K562 (cell line): Measurements from ENCODE around the gene RALY. TPM values are rescaled to one million over a fixed set of nuclear protein-coding genes. Genes with fewer than 3 reads are reported as not detected.

Experiments used
- ATAC-seq: fragments of 200-7000 bp; cut with Tn5 transposase; 3 replicates; pipeline ENCODE4 v1.9.1; 2020; ENCODE audit warnings: moderate library complexity
- BruUV-seq: library from RNA; stranded (reverse); fragments of 400-500 nt; replicated peaks from 2 replicates; lab custom pipeline; 2021; lab: Mats Ljungman, UMichigan
- CTCF ChIA-PET: fragments of 300-600 bp; formaldehyde crosslinking; extraction: SDS; loops from one replicate; lab custom pipeline; 2021; ENCODE audit warnings: low intra/inter-chr PET ratio; lab: Yijun Ruan, JAX
- POLR2A ChIA-PET: fragments of 300-600, 350-650 bp; sonication (Branson Sonifier 250); formaldehyde crosslinking; extraction: SDS; loops from one replicate; lab custom pipeline; 2021; ENCODE audit warnings: antibody characterized with exemption, inconsistent platforms; lab: Yijun Ruan, JAX
- DNase-seq, 4 experiments: peaks; one replicate each; pipeline versions ENCODE4 v3.0.0 to v3.0.0-alpha.2; 2011 to 2018; ENCODE audit warnings: low spot score in 3 of 4, mixed read lengths in 3 of 4; ENCODE audit errors: extremely low read depth in 1 of 4
- FAIRE-seq: peaks from 2 replicates; lab custom pipeline; 2011; peaks lifted over from hg19 to GRCh38; lab: Jason Lieb, UNC
- H2AFZ ChIP-seq: 2 replicates; pipeline ENCODE4 v1.6.0; 2011; ENCODE audit warnings: low read depth, low read length, control low read depth, inconsistent platforms
- H3K27ac ChIP-seq: fragments of 200-600 bp; 3 replicates; pipeline ENCODE4 v1.8.0; 2011; ENCODE audit warnings: low read depth, mild to moderate bottlenecking, control low read depth, inconsistent platforms, low read length, moderate library complexity, mixed read lengths; ENCODE audit errors: extremely low read depth
- H3K27me3 ChIP-seq, 2 experiments: fragments of 300-600 bp in 1 of 2; 2 replicates in 1 of 2; 3 replicates in 1 of 2; pipeline versions ENCODE4 v1.6.0 to v1.8.0; 2011; ENCODE audit warnings: inconsistent platforms in 2 of 2, low read length in 2 of 2, mild to moderate bottlenecking in 1 of 2, mixed read lengths in 1 of 2, moderate library complexity in 1 of 2; ENCODE audit not compliant: control insufficient read depth in 2 of 2, insufficient read depth in 2 of 2
- H3K36me3 ChIP-seq: fragments of 300-600 bp; 3 replicates; pipeline ENCODE4 v1.8.0; 2011; ENCODE audit warnings: mild to moderate bottlenecking, low read length, inconsistent platforms; ENCODE audit not compliant: control insufficient read depth, insufficient read depth
- H3K4me1 ChIP-seq, 2 experiments: fragments of 200-600 bp in 1 of 2; replicated peaks in 1 of 2; 2 replicates in 1 of 2; 3 replicates in 1 of 2; pipeline versions ENCODE4 v1.5.1 to v1.8.0; 2011; ENCODE audit warnings: inconsistent platforms in 2 of 2, low read length in 2 of 2, mild to moderate bottlenecking in 1 of 2, mixed read lengths in 1 of 2, moderate library complexity in 1 of 2; ENCODE audit not compliant: control insufficient read depth in 2 of 2, insufficient read depth in 2 of 2
- H3K4me2 ChIP-seq: 2 replicates; pipeline ENCODE4 v1.6.1; 2011; ENCODE audit warnings: low read length, control low read depth, inconsistent platforms, mixed read lengths; ENCODE audit not compliant: insufficient read depth
- H3K4me3 ChIP-seq: fragments of 200-600 bp; sonication (generic), shearing (Covaris generic); 2 replicates; pipeline ENCODE4 v1.5.1; 2016; ENCODE audit warnings: control low read depth, inconsistent platforms
- H3K79me2 ChIP-seq: fragments of 200-600 bp; 3 replicates; pipeline ENCODE4 v1.8.0; 2011; ENCODE audit warnings: low read length, inconsistent platforms; ENCODE audit not compliant: control insufficient read depth, insufficient read depth
- H3K9ac ChIP-seq, 2 experiments: 2 replicates each; pipeline versions ENCODE4 v1.6.0 to v1.6.1; 2011; ENCODE audit warnings: low read depth in 2 of 2, low read length in 2 of 2, control low read depth in 1 of 2, inconsistent platforms in 1 of 2, mild to moderate bottlenecking in 1 of 2, mixed read lengths in 1 of 2; ENCODE audit not compliant: insufficient read depth in 1 of 2
- H3K9me1 ChIP-seq: one replicate; pipeline ENCODE4 v1.6.0; 2011; ENCODE audit warnings: inconsistent platforms, mild to moderate bottlenecking, low read length, moderate library complexity; ENCODE audit not compliant: control insufficient read depth, insufficient read depth
- H3K9me3 ChIP-seq: replicated peaks from 2 replicates; pipeline ENCODE4 v1.5.1; 2011; ENCODE audit warnings: low read depth, low read length, inconsistent platforms; ENCODE audit not compliant: control insufficient read depth, insufficient read depth
- H4K20me1 ChIP-seq: replicated peaks from 2 replicates; pipeline ENCODE4 v1.6.1; 2011; ENCODE audit warnings: low read length, inconsistent platforms, mixed read lengths; ENCODE audit not compliant: control insufficient read depth, insufficient read depth
- CC2D1A ChIP-seq: fragments of 450-650 bp; IDR thresholded peaks from 2 replicates; pipeline ENCODE4 v1.6.1; 2017; ENCODE audit warnings: mild to moderate bottlenecking
- RAD21 ChIP-seq, 2 experiments: fragments of 250-450 bp in 1 of 2; fragments of 450-650 bp in 1 of 2; sonication (Bioruptor Pico) in 1 of 2; formaldehyde crosslinking in 1 of 2; IDR thresholded peaks in 1 of 2; conservative IDR thresholded peaks in 1 of 2; 2 replicates each; pipeline versions ENCODE4 v1.4.0 to v1.8.0; 2020 to 2022; ENCODE audit warnings: mild to moderate bottlenecking in 2 of 2, moderate library complexity in 1 of 2
- SMAD1 ChIP-seq: fragments of 150-350 bp; IDR thresholded peaks from 2 replicates; pipeline ENCODE4 v1.6.1; 2014; ENCODE audit warnings: low read length, low read depth; ENCODE audit not compliant: partially characterized antibody
- SPI1 ChIP-seq: IDR thresholded peaks from 2 replicates; pipeline ENCODE4 v1.6.1; 2011; ENCODE audit warnings: low read depth, low read length, control low read depth, borderline replicate concordance
- ZNF584 ChIP-seq: fragments of 200-800 bp; sonication (Bioruptor generic); IDR thresholded peaks from 2 replicates; pipeline ENCODE4 v1.6.1; 2016; ENCODE audit warnings: low read depth, mild to moderate bottlenecking, missing genetic modification characterization, missing compliant biosample characterization
- WGBS: fragments of 100-300 bp; shearing (Covaris generic); methylation state at CpG from one replicate; pipeline ENCODE4 v1.1.6; 2016; ENCODE audit warnings: low coverage, mixed read lengths; ENCODE audit not compliant: insufficient coverage; ENCODE audit errors: missing lambda C conversion rate; 5-methylcytosine and 5-hydroxymethylcytosine counted together
- in situ Hi-C: fragments of 300-500 bp; cut with MboI; formaldehyde crosslinking; loops from 4 replicates; pipeline ENCODE4 v1.15.0; 2018; ENCODE audit warnings: inconsistent platforms, mixed read lengths
- intact Hi-C: fragments of 100-400 bp; cut with micrococcal nuclease; formaldehyde crosslinking; loops from 2 replicates; pipeline ENCODE4 v1.14.2; 2022
- polyA plus RNA-seq, 8 experiments: library from polyadenylated mRNA; depleted of rRNA in 4 of 8; stranded (reverse) in 5 of 8; unstranded in 3 of 8; fragments of >200 nt; fragmentation: Nextera tagmentation in 2 of 8; fragmentation: Illumina TruSeq in 1 of 8; extraction: Ambion mirVana in 2 of 8; extraction: Trizol in 1 of 8; gene quantifications; 2 replicates each; pipeline versions ENCODE4 v1.2.1 to v1.2.3, GENCODE V29; 2011 to 2014; ENCODE audit warnings: inconsistent platforms in 1 of 8, missing spikeins in 1 of 8
- total RNA-seq, 7 experiments: library from RNA; depleted of rRNA in 6 of 7; stranded (reverse); fragments of >200 nt in 6 of 7; fragmentation: Illumina TruSeq in 2 of 7; extraction: Trizol in 2 of 7; gene quantifications; 2 replicates each; pipeline versions ENCODE4 v1.2.1 to v1.2.3, GENCODE V29; 2011 to 2021; ENCODE audit warnings: low replicate concordance in 1 of 7
- TF ChIP-seq, protein P1 (sequence below), 2 experiments: fragments of 450-650 bp; formaldehyde crosslinking in 1 of 2; IDR thresholded peaks; 2 replicates each; pipeline versions ENCODE4 v1.4.0 to v1.6.1; 2014 to 2020; ENCODE audit warnings: mild to moderate bottlenecking in 2 of 2, borderline replicate concordance in 1 of 2, low read depth in 1 of 2
- TF ChIP-seq, protein P2 (sequence below), 3 experiments: IDR thresholded peaks in 2 of 3; conservative IDR thresholded peaks in 1 of 3; 2 replicates each; pipeline ENCODE4 v1.5.1; 2011 to 2012; ENCODE audit warnings: low read length in 3 of 3, mild to moderate bottlenecking in 3 of 3, control low read depth in 2 of 3, improper control_type of control experiment in 1 of 3, inconsistent platforms in 1 of 3, low read depth in 1 of 3, mixed read lengths in 1 of 3, moderate library complexity in 1 of 3; ENCODE audit not compliant: insufficient read depth in 2 of 3

The RALY gene
- total and polyA plus RNA-seq, 9 of the 15 experiments (the other 6 are each of a cell fraction or from before 2014, with no cell fraction given): 0.80 to 207 (median 128) TPM

DNA sequence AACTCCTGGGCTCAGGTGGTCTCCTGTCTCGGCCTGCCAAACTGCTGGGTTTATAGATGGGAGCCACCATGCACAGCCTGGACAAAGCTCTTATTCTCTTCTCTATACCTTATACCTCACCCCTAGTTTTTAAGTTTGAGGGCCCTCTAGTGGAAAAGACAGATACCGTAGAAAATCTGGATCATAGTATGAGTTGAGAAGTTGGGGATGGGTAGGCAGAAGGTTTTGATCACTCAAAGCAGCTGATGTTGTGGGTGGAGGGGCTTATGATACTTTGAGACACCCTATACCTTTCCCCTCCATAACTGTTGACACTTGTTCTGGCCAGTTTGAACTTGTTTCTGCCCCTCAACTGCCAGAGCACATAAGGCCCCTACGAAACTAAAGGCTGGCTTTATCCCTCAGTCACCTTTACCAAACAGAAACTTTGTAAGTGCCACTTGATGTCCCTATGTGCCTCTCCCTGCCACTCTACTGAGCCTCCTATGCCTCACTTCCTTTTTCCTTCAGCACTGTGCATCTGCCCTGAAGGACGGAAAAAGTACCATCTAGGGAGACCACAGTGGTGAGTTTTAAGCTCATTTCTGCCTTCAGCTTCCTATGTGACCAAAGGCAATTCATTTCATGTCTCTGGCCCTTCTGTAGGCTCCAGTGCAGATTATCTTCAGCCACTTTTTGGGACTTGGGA, 28.6 kb downstream of the RALY start:
- Histone ChIP-seq H3K9me1 (no peaks in the 10 kb centered on the region), H3K4me3 (no peak overlapping the region), H3K4me1 (peaks cover 4 to 14% of the 10 kb centered on the region in 2 experiments; a peak in 4 of 5 replicates), H3K36me3 (peaks cover 8% of the 10 kb centered on the region), H3K4me2 (no peak overlapping the region), H3K27me3 (no peaks in the 10 kb centered on the region), H3K9me3 (no peaks in the 10 kb centered on the region), H4K20me1 (peaks cover 31% of the 10 kb centered on the region), H2AFZ (no peak overlapping the region), H3K27ac (no peak overlapping the region), H3K79me2 (peaks cover 84% of the 10 kb centered on the region), H3K9ac (no peak overlapping the region)
- DNase-seq (peak in 2 of 4 experiments; percentile 42 to 60), FAIRE-seq (peak; percentile 11), ATAC-seq (peak; percentile 88)
- CTCF ChIA-PET: no interaction called here
- TF ChIP-seq RAD21 (CRISPR knock-in tag; conservative IDR thresholded peaks at IDR 0.05 in 1 of 2, IDR thresholded peaks at IDR 0.05 in 1 of 2) (peak in 1 of 2 experiments; percentile 65; a peak in 2 of 4 replicates), SMAD1 (no peak), SPI1 (0 out of 2 replicates have a peak, but pooled peaks have one; percentile 15), ZNF584 (CRISPR knock-in tag) (no peak), CC2D1A (peak; percentile 15; the same call in 1 of the 2 replicates)
- TF ChIP-seq, protein P1, sequence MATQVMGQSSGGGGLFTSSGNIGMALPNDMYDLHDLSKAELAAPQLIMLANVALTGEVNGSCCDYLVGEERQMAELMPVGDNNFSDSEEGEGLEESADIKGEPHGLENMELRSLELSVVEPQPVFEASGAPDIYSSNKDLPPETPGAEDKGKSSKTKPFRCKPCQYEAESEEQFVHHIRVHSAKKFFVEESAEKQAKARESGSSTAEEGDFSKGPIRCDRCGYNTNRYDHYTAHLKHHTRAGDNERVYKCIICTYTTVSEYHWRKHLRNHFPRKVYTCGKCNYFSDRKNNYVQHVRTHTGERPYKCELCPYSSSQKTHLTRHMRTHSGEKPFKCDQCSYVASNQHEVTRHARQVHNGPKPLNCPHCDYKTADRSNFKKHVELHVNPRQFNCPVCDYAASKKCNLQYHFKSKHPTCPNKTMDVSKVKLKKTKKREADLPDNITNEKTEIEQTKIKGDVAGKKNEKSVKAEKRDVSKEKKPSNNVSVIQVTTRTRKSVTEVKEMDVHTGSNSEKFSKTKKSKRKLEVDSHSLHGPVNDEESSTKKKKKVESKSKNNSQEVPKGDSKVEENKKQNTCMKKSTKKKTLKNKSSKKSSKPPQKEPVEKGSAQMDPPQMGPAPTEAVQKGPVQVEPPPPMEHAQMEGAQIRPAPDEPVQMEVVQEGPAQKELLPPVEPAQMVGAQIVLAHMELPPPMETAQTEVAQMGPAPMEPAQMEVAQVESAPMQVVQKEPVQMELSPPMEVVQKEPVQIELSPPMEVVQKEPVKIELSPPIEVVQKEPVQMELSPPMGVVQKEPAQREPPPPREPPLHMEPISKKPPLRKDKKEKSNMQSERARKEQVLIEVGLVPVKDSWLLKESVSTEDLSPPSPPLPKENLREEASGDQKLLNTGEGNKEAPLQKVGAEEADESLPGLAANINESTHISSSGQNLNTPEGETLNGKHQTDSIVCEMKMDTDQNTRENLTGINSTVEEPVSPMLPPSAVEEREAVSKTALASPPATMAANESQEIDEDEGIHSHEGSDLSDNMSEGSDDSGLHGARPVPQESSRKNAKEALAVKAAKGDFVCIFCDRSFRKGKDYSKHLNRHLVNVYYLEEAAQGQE (IDR thresholded peaks at IDR 0.05; ENCODE audit: borderline replicate concordance): peak; percentile 26; the same call in 1 of the 2 replicates
- TF ChIP-seq, protein P1 (CRISPR knock-in tag; IDR thresholded peaks at IDR 0.05; ENCODE audit: low read depth): no peak
- TF ChIP-seq, protein P2, sequence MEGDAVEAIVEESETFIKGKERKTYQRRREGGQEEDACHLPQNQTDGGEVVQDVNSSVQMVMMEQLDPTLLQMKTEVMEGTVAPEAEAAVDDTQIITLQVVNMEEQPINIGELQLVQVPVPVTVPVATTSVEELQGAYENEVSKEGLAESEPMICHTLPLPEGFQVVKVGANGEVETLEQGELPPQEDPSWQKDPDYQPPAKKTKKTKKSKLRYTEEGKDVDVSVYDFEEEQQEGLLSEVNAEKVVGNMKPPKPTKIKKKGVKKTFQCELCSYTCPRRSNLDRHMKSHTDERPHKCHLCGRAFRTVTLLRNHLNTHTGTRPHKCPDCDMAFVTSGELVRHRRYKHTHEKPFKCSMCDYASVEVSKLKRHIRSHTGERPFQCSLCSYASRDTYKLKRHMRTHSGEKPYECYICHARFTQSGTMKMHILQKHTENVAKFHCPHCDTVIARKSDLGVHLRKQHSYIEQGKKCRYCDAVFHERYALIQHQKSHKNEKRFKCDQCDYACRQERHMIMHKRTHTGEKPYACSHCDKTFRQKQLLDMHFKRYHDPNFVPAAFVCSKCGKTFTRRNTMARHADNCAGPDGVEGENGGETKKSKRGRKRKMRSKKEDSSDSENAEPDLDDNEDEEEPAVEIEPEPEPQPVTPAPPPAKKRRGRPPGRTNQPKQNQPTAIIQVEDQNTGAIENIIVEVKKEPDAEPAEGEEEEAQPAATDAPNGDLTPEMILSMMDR (IDR thresholded peaks at IDR 0.05 in 2 of 3, conservative IDR thresholded peaks at IDR 0.05 in 1 of 3; ENCODE audit: insufficient read depth in 2 of 3, low read depth in 1 of 3, low read length in 3 of 3): peak; percentile 59 to 66 (median 61); a peak in 4 of 6 replicates
- no TSS peak for BruUV-seq
- intact Hi-C loops: loop anchor here (5.0 kb wide), 2 partner anchors 75 to 160 kb away; no protein-coding TSS in a partner anchor
- POLR2A ChIA-PET: interaction anchor here (1.0 kb wide), 1 partner anchor 163 kb away, joined by 3 read pairs; no protein-coding TSS in a partner anchor
- in situ Hi-C loops: no loop called here
- 67% methylated on average over 4 of the region's 4 CpGs for WGBS
